HG03175 (cell line): ENCODE measurements around the gene RDH16.

Experiments
- ATAC-seq: cut with Tn5 transposase; IDR thresholded peaks from one replicate; pipeline ENCODE4 v1.9.1; 2021; ENCODE audit warnings: mild to moderate bottlenecking, moderate library complexity; ENCODE audit not compliant: unreplicated experiment

The RDH16 gene

GRCh38 chr12:56957229-56958052 lies at the start of gene RDH16:
Gene RDH16, minus strand, starts transcription at chr12:56957608. Its CDS starts 146 bp downstream, at chr12:56957462.
- ATAC-seq: no peak

GRCh38 chr12:57006809-57007475 lies 49.5 kb upstream of the RDH16 start:
- no peak for ATAC-seq

GRCh38 chr12:57005980-57006808 lies 48.8 kb upstream of the RDH16 start, which contains the start of gene ZBTB39:
Gene ZBTB39, minus strand, starts transcription at chr12:57006546. Its CDS starts 1,629 bp downstream, at chr12:57004917.
- peak; percentile 75 for ATAC-seq

- no peak for ATAC-seq
Measured at GRCh38 chr12:57004651-57005050, 47.2 kb upstream of the RDH16 start.

- ATAC-seq: no peak
Measured at GRCh38 chr12:57003395-57003794, 46.0 kb upstream of the RDH16 start.

GRCh38 chr12:57001448-57001906 lies 44.1 kb upstream of the RDH16 start:
- no peak for ATAC-seq

GRCh38 chr12:57000393-57000792 lies 43.0 kb upstream of the RDH16 start:
- ATAC-seq: no peak

GRCh38 chr12:56999456-56999855 lies 42.0 kb upstream of the RDH16 start:
- no peak for ATAC-seq

- ATAC-seq: peak; percentile 82
Measured at GRCh38 chr12:56998981-56999380, 41.6 kb upstream of the RDH16 start.

- no peak for ATAC-seq
Measured at GRCh38 chr12:56998316-56998715, 40.9 kb upstream of the RDH16 start.

- ATAC-seq: no peak
Measured at GRCh38 chr12:56996793-56997545, 39.6 kb upstream of the RDH16 start.

- no peak for ATAC-seq
Measured at GRCh38 chr12:56995930-56996496, 38.6 kb upstream of the RDH16 start.

- ATAC-seq: no peak
Measured at GRCh38 chr12:56995201-56995929, 38.0 kb upstream of the RDH16 start.

GRCh38 chr12:56994231-56994746 lies 36.9 kb upstream of the RDH16 start:
- no peak for ATAC-seq

- no peak for ATAC-seq
Measured at GRCh38 chr12:56993346-56993745, 35.9 kb upstream of the RDH16 start.

- no peak for ATAC-seq
Measured at GRCh38 chr12:56991319-56992246, 34.2 kb upstream of the RDH16 start.

- no peak for ATAC-seq
Measured at GRCh38 chr12:56990648-56991318, 33.4 kb upstream of the RDH16 start.
